GM10266 (cell line): ENCODE data around the gene BSDC1.

ENCODE experiments used
- DNase-seq: peaks from one replicate; pipeline ENCODE4 v3.0.0; 2012; ENCODE audit errors: extremely low spot score
- CTCF ChIP-seq: IDR thresholded peaks from 2 replicates; pipeline ENCODE4 v1.5.1; 2012; ENCODE audit warnings: mild to moderate bottlenecking, low read depth; ENCODE audit not compliant: control insufficient read depth, insufficient read depth; ENCODE audit errors: missing control alignments

BSDC1 gene

DNA sequence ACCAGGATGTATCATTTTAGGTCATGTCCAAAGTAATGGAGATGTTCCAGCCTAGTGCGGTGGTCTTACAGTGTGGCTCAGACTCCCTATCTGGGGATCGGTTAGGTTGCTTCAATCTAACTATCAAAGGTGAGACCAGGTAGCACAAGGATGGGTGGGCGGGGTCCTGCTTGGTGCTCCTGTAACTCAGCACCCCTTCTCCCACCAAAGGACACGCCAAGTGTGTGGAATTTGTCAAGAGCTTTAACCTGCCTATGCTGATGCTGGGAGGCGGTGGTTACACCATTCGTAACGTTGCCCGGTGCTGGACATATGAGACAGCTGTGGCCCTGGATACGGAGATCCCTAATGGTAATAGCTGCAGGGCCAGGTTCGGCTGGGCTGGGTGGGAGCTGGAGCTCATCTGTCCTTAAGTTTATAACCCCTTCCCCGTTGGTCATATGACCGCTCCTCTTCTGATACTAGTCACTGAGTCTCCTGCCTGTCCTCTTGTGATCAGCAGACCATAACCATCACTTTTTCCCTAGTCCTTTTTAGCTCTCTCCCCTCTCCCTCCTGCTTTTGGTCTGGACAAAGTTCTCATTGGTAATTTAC lies 63.6 kb downstream of the BSDC1 start:
- no peak for TF ChIP-seq CTCF
- DNase-seq = no peak

GRCh38 chr1:32329931-32330466 lies 64.2 kb downstream of the BSDC1 start:
- no peak for DNase-seq
- no peak for TF ChIP-seq CTCF

DNA sequence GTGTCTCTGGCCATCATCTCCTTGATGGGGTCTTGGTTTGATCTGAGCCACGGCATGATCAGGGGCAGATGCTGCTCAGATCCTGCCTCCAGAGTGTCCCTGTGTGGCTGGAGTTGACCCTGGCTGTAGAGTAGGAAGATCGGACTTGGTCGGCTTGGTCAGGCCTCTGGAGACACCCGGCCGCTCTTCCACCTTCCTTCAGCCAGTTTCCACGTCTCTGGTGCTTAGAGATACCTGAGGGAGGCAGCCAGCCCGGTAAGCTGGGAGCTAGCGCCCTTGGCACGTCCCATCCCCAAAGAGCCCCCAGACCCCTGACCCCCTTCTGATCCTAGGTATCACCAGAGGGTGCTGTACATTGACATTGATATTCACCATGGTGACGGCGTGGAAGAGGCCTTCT lies 67.0 kb downstream of the BSDC1 start:
- TF ChIP-seq CTCF = no peak
- DNase-seq = no peak

- no peak for TF ChIP-seq CTCF
- no peak for DNase-seq
Measured at GRCh38 chr1:32321712-32322291, 72.4 kb downstream of the BSDC1 start.

- TF ChIP-seq CTCF = no peak
- no peak for DNase-seq
Measured at GRCh38 chr1:32318127-32318869, 75.9 kb downstream of the BSDC1 start.

GRCh38 chr1:32316903-32317277 lies 77.4 kb downstream of the BSDC1 start:
- no peak for DNase-seq
- TF ChIP-seq CTCF = no peak
